HG03460 (cell line): ENCODE results near the gene FBXL2.
"Not testable (repeated sequence)": the region's sequence is repeated elsewhere in the genome, so short reads cannot be mapped to it uniquely, and the experiment has no call there.

Experiments
- ATAC-seq: cut with Tn5 transposase; IDR thresholded peaks from one replicate; pipeline ENCODE4 v1.9.1; 2021; ENCODE audit not compliant: unreplicated experiment

FBXL2 gene

GRCh38 chr3:33315826-33316225, 38.6 kb downstream of the FBXL2 start:
- ATAC-seq, result no peak

GRCh38 chr3:33317963-33318709, 40.9 kb downstream of the FBXL2 start:
- ATAC-seq, result no peak

GRCh38 chr3:33318710-33319380, 41.6 kb downstream of the FBXL2 start:
- no peak for ATAC-seq

GRCh38 chr3:33322412-33322811, 45.2 kb downstream of the FBXL2 start:
- ATAC-seq, result no peak

- no peak for ATAC-seq
Measured at GRCh38 chr3:33331414-33331813, 54.2 kb downstream of the FBXL2 start.

GRCh38 chr3:33334364-33334763, 57.1 kb downstream of the FBXL2 start:
- no peak for ATAC-seq

- not testable (repeated sequence) for ATAC-seq
Measured at GRCh38 chr3:33338936-33339465, 61.8 kb downstream of the FBXL2 start.

- no peak for ATAC-seq
Measured at GRCh38 chr3:33339758-33340157, 62.5 kb downstream of the FBXL2 start.

GRCh38 chr3:33355611-33356010, 78.4 kb downstream of the FBXL2 start:
- ATAC-seq, result no peak

GRCh38 chr3:33358172-33358781, 81.0 kb downstream of the FBXL2 start:
- no peak for ATAC-seq

GRCh38 chr3:33360136-33360825, 83.0 kb downstream of the FBXL2 start:
- no peak for ATAC-seq

GRCh38 chr3:33363113-33363800, 86.0 kb downstream of the FBXL2 start:
- ATAC-seq, result no peak

GRCh38 chr3:33364060-33364459, 86.8 kb downstream of the FBXL2 start:
- ATAC-seq, result no peak

GRCh38 chr3:33364531-33365128, 87.4 kb downstream of the FBXL2 start:
- no peak for ATAC-seq

- ATAC-seq, result peak; percentile 51
Measured at GRCh38 chr3:33372218-33373081, 95.2 kb downstream of the FBXL2 start.

- no peak for ATAC-seq
Measured at GRCh38 chr3:33373082-33373437, 95.8 kb downstream of the FBXL2 start.

GRCh38 chr3:33377489-33377888, 100.2 kb downstream of the FBXL2 start:
- ATAC-seq, result no peak

GRCh38 chr3:33377931-33378330, 100.7 kb downstream of the FBXL2 start:
- ATAC-seq, result no peak

- ATAC-seq, result no peak
Measured at GRCh38 chr3:33380653-33381052, 103.4 kb downstream of the FBXL2 start.
